HG03575 (cell line): ENCODE data around the gene CEP55.
"Not testable (repeated sequence)": the region's sequence is repeated elsewhere in the genome, so short reads cannot be mapped to it uniquely, and the experiment has no call there.

Source experiments
- ATAC-seq: cut with Tn5 transposase; IDR thresholded peaks from one replicate; pipeline ENCODE4 v1.9.1; 2021; ENCODE audit not compliant: unreplicated experiment, insufficient number of reproducible peaks, low FRiP score; ENCODE audit errors: extremely low read depth

The CEP55 gene

GRCh38 chr10:93467635-93468034, 28.8 kb upstream of the CEP55 start:
- ATAC-seq: not testable (repeated sequence)

GRCh38 chr10:93468461-93469213, 27.8 kb upstream of the CEP55 start:
- ATAC-seq: no peak

- no peak for ATAC-seq
Measured at GRCh38 chr10:93469454-93469853, 27.0 kb upstream of the CEP55 start.

- ATAC-seq: no peak
Measured at GRCh38 chr10:93471110-93471651, 25.2 kb upstream of the CEP55 start.

GRCh38 chr10:93473161-93473560, 23.3 kb upstream of the CEP55 start:
- no peak for ATAC-seq

GRCh38 chr10:93473804-93474472, 22.5 kb upstream of the CEP55 start:
- no peak for ATAC-seq

- ATAC-seq: no peak
Measured at GRCh38 chr10:93475227-93475626, 21.2 kb upstream of the CEP55 start.

- no peak for ATAC-seq
Measured at GRCh38 chr10:93475871-93476270, 20.5 kb upstream of the CEP55 start.

- ATAC-seq: no peak
Measured at GRCh38 chr10:93476756-93477155, 19.7 kb upstream of the CEP55 start.

- no peak for ATAC-seq
Measured at GRCh38 chr10:93478873-93479272, 17.5 kb upstream of the CEP55 start.

GRCh38 chr10:93481637-93482144, 14.7 kb upstream of the CEP55 start:
- no peak for ATAC-seq

- ATAC-seq: no peak
Measured at GRCh38 chr10:93482145-93482834, 14.1 kb upstream of the CEP55 start, which contains the start of gene MYOF. Gene MYOF, minus strand, starts transcription at chr10:93482334. Its CDS starts 140 bp downstream, at chr10:93482194.

- no peak for ATAC-seq
Measured at GRCh38 chr10:93485690-93486089, 10.7 kb upstream of the CEP55 start.

GRCh38 chr10:93488956-93489528, 7.4 kb upstream of the CEP55 start:
- ATAC-seq: no peak

- ATAC-seq: no peak
Measured at GRCh38 chr10:93491602-93492121, 4.8 kb upstream of the CEP55 start.

GRCh38 chr10:93493162-93493561, 3.2 kb upstream of the CEP55 start:
- no peak for ATAC-seq

GRCh38 chr10:93494494-93494893, 1.9 kb upstream of the CEP55 start:
- no peak for ATAC-seq

- ATAC-seq: no peak
Measured at GRCh38 chr10:93495654-93496321, 624 bp upstream of the CEP55 start.
